C4-2B (cell line): ENCODE data around the gene SND1.
"Not testable (repeated sequence)": the region's sequence is repeated elsewhere in the genome, so short reads cannot be mapped to it uniquely, and the experiment has no call there.

Source experiments
- ZFX ChIP-seq: fragments of 450-650 bp; IDR thresholded peaks from 2 replicates; pipeline ENCODE4 v1.6.1; 2017
- TF ChIP-seq, protein P1 (sequence below): fragments of 450-650 bp; conservative IDR thresholded peaks from 2 replicates; pipeline ENCODE4 v1.5.1; 2017; ENCODE audit warnings: mild to moderate bottlenecking

DNA sequence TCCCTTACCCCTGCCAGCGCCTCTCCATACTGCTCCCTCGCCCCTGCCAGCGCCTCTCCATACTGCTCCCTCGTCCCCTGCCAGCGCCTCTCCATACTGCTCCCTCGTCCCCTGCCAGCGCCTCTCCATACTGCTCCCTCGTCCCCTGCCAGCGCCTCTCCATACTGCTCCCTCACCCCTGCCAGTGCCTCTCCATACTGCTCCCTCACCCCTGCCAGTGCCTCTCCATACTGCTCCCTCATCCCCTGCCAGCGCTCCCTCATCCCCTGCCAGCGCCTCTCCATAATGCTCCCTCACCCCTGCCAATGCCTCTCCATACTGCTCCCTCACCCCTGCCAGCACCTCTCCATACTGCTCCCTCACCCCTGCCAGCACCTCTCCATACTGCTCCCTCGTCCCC is 455.5 kb downstream of the SND1 start:
- TF ChIP-seq, protein P1, sequence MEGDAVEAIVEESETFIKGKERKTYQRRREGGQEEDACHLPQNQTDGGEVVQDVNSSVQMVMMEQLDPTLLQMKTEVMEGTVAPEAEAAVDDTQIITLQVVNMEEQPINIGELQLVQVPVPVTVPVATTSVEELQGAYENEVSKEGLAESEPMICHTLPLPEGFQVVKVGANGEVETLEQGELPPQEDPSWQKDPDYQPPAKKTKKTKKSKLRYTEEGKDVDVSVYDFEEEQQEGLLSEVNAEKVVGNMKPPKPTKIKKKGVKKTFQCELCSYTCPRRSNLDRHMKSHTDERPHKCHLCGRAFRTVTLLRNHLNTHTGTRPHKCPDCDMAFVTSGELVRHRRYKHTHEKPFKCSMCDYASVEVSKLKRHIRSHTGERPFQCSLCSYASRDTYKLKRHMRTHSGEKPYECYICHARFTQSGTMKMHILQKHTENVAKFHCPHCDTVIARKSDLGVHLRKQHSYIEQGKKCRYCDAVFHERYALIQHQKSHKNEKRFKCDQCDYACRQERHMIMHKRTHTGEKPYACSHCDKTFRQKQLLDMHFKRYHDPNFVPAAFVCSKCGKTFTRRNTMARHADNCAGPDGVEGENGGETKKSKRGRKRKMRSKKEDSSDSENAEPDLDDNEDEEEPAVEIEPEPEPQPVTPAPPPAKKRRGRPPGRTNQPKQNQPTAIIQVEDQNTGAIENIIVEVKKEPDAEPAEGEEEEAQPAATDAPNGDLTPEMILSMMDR, result not testable (repeated sequence)
- not testable (repeated sequence) for TF ChIP-seq ZFX
